HG03469 (cell line): ENCODE results near the gene SLC51A.
"Not testable (repeated sequence)": the region's sequence is repeated elsewhere in the genome, so short reads cannot be mapped to it uniquely, and the experiment has no call there.

Source experiments
- ATAC-seq: cut with Tn5 transposase; IDR thresholded peaks from one replicate; pipeline ENCODE4 v1.9.1; 2021; ENCODE audit warnings: mild to moderate bottlenecking, moderate library complexity, moderate number of reproducible peaks; ENCODE audit not compliant: unreplicated experiment

The SLC51A gene

GRCh38 chr3:196193133-196193735 is 23.1 kb upstream of the SLC51A start:
- no peak for ATAC-seq

GRCh38 chr3:196193736-196194541 is 22.4 kb upstream of the SLC51A start:
- ATAC-seq: no peak

GRCh38 chr3:196194542-196194915 is 21.8 kb upstream of the SLC51A start:
- ATAC-seq: no peak

GRCh38 chr3:196195664-196196265 is 20.6 kb upstream of the SLC51A start:
- ATAC-seq: no peak

GRCh38 chr3:196197524-196197923 is 18.8 kb upstream of the SLC51A start:
- no peak for ATAC-seq

- no peak for ATAC-seq
Measured at GRCh38 chr3:196198081-196198675, 18.2 kb upstream of the SLC51A start.

- no peak for ATAC-seq
Measured at GRCh38 chr3:196198771-196199753, 17.3 kb upstream of the SLC51A start.

GRCh38 chr3:196202516-196202970 is 13.8 kb upstream of the SLC51A start:
- ATAC-seq: no peak

GRCh38 chr3:196203846-196204245 is 12.5 kb upstream of the SLC51A start:
- ATAC-seq: no peak

GRCh38 chr3:196205442-196206205 is 10.7 kb upstream of the SLC51A start:
- not testable (repeated sequence) for ATAC-seq

- ATAC-seq: no peak
Measured at GRCh38 chr3:196207159-196207832, 9.0 kb upstream of the SLC51A start.

GRCh38 chr3:196207833-196208607 is 8.3 kb upstream of the SLC51A start:
- no peak for ATAC-seq

- no peak for ATAC-seq
Measured at GRCh38 chr3:196208942-196209695, 7.2 kb upstream of the SLC51A start.

GRCh38 chr3:196209944-196210672 is 6.2 kb upstream of the SLC51A start:
- not testable (repeated sequence) for ATAC-seq

GRCh38 chr3:196210673-196211556 is 5.4 kb upstream of the SLC51A start, which contains the start of gene ZDHHC19:
ZDHHC19 (minus strand) TSS chr3:196211400; CDS start chr3:196211315, 85 bp downstream.
- ATAC-seq: no peak
